HepG2 (cell line): ENCODE measurements around the gene CALY. TPM values are rescaled to one million over a fixed set of nuclear protein-coding genes. Genes with fewer than 3 reads are reported as not detected.

Source experiments
- HMG20A ChIP-seq: IDR thresholded peaks from 2 replicates; pipeline ENCODE4 v1.6.1; 2016; ENCODE audit warnings: borderline replicate concordance
- KDM6A ChIP-seq: IDR thresholded peaks from 2 replicates; pipeline ENCODE4 v1.6.1; 2016; ENCODE audit warnings: low read depth
- MED13 ChIP-seq: sonication (generic); formaldehyde crosslinking; IDR thresholded peaks from 2 replicates; pipeline ENCODE4 v1.5.0; 2020; ENCODE audit warnings: missing genetic modification reagents
- RAD51 ChIP-seq: fragments of 450-650 bp; IDR thresholded peaks from 2 replicates; pipeline ENCODE4 v1.6.1; 2016; ENCODE audit warnings: borderline replicate concordance
- ZFP62 ChIP-seq: sonication (generic); formaldehyde crosslinking; IDR thresholded peaks from 2 replicates; pipeline ENCODE4 v1.4.0; 2020; ENCODE audit warnings: missing genetic modification reagents
- ZFYVE20 ChIP-seq: sonication (generic); formaldehyde crosslinking; IDR thresholded peaks from 2 replicates; pipeline ENCODE4 v1.8.0; 2023; ENCODE audit warnings: low read depth, mild to moderate bottlenecking, moderate library complexity, missing genetic modification reagents, borderline replicate concordance
- ZNF292 ChIP-seq: sonication (generic); formaldehyde crosslinking; IDR thresholded peaks from 2 replicates; pipeline ENCODE4 v1.8.1; 2022; ENCODE audit warnings: mild to moderate bottlenecking, low read depth, missing genetic modification reagents, borderline replicate concordance
- polyA plus RNA-seq, 8 experiments: library from polyadenylated mRNA; depleted of rRNA in 3 of 8; stranded (reverse) in 7 of 8; unstranded in 1 of 8; fragments of >200 nt; fragmentation: Illumina TruSeq in 4 of 8; extraction: Trizol in 4 of 8; gene quantifications; 2 replicates each; pipeline versions ENCODE4 v1.2.1 to v1.2.3, GENCODE V29; 2011 to 2016; ENCODE audit warnings: low read depth in 4 of 8, missing spikeins in 1 of 8, mixed read lengths in 1 of 8; ENCODE audit not compliant: insufficient read depth in 1 of 8
- total RNA-seq, 5 experiments: library from RNA; depleted of rRNA; stranded (reverse); fragments of >200 nt; fragmentation: Illumina TruSeq; extraction: Trizol; gene quantifications; 2 replicates each; pipeline ENCODE4 v1.2.3, GENCODE V29; 2016; ENCODE audit warnings: low read depth in 1 of 5
- TF ChIP-seq, protein P1 (sequence below): sonication (generic); formaldehyde crosslinking; IDR thresholded peaks from 2 replicates; pipeline ENCODE4 v1.4.0; 2020; ENCODE audit warnings: missing genetic modification reagents, borderline replicate concordance
- TF ChIP-seq, protein P2 (sequence below): sonication (generic); formaldehyde crosslinking; IDR thresholded peaks from one replicate; pipeline ENCODE4 v1.5.1; 2020; ENCODE audit warnings: mild to moderate bottlenecking, missing genetic modification reagents; ENCODE audit errors: not compliant biosample characterization
- TF ChIP-seq, protein P3 (sequence below): sonication (generic); formaldehyde crosslinking; IDR thresholded peaks from 2 replicates; pipeline ENCODE4 v1.9.0; 2022; ENCODE audit warnings: missing genetic modification reagents, mild to moderate bottlenecking, borderline replicate concordance

CALY gene
- total and polyA plus RNA-seq, 2 of the 13 experiments (the other 11 are each of a cell fraction or from before 2014, with no cell fraction given), result 0.08 TPM; not detected in 1

- TF ChIP-seq, protein P1, sequence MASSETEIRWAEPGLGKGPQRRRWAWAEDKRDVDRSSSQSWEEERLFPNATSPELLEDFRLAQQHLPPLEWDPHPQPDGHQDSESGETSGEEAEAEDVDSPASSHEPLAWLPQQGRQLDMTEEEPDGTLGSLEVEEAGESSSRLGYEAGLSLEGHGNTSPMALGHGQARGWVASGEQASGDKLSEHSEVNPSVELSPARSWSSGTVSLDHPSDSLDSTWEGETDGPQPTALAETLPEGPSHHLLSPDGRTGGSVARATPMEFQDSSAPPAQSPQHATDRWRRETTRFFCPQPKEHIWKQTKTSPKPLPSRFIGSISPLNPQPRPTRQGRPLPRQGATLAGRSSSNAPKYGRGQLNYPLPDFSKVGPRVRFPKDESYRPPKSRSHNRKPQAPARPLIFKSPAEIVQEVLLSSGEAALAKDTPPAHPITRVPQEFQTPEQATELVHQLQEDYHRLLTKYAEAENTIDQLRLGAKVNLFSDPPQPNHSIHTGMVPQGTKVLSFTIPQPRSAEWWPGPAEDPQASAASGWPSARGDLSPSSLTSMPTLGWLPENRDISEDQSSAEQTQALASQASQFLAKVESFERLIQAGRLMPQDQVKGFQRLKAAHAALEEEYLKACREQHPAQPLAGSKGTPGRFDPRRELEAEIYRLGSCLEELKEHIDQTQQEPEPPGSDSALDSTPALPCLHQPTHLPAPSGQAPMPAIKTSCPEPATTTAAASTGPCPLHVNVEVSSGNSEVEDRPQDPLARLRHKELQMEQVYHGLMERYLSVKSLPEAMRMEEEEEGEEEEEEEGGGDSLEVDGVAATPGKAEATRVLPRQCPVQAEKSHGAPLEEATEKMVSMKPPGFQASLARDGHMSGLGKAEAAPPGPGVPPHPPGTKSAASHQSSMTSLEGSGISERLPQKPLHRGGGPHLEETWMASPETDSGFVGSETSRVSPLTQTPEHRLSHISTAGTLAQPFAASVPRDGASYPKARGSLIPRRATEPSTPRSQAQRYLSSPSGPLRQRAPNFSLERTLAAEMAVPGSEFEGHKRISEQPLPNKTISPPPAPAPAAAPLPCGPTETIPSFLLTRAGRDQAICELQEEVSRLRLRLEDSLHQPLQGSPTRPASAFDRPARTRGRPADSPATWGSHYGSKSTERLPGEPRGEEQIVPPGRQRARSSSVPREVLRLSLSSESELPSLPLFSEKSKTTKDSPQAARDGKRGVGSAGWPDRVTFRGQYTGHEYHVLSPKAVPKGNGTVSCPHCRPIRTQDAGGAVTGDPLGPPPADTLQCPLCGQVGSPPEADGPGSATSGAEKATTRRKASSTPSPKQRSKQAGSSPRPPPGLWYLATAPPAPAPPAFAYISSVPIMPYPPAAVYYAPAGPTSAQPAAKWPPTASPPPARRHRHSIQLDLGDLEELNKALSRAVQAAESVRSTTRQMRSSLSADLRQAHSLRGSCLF (CRISPR knock-in tag), result no peak
- TF ChIP-seq RAD51 (no peak), ZFYVE20 (no peak), HMG20A (CRISPR knock-in tag) (no peak), MED13 (CRISPR knock-in tag) (no peak), ZFP62 (no peak), KDM6A (CRISPR knock-in tag) (no peak), ZNF292 (CRISPR knock-in tag) (0 out of 2 replicates have a peak, but pooled peaks have one; percentile 12)
- TF ChIP-seq, protein P2, sequence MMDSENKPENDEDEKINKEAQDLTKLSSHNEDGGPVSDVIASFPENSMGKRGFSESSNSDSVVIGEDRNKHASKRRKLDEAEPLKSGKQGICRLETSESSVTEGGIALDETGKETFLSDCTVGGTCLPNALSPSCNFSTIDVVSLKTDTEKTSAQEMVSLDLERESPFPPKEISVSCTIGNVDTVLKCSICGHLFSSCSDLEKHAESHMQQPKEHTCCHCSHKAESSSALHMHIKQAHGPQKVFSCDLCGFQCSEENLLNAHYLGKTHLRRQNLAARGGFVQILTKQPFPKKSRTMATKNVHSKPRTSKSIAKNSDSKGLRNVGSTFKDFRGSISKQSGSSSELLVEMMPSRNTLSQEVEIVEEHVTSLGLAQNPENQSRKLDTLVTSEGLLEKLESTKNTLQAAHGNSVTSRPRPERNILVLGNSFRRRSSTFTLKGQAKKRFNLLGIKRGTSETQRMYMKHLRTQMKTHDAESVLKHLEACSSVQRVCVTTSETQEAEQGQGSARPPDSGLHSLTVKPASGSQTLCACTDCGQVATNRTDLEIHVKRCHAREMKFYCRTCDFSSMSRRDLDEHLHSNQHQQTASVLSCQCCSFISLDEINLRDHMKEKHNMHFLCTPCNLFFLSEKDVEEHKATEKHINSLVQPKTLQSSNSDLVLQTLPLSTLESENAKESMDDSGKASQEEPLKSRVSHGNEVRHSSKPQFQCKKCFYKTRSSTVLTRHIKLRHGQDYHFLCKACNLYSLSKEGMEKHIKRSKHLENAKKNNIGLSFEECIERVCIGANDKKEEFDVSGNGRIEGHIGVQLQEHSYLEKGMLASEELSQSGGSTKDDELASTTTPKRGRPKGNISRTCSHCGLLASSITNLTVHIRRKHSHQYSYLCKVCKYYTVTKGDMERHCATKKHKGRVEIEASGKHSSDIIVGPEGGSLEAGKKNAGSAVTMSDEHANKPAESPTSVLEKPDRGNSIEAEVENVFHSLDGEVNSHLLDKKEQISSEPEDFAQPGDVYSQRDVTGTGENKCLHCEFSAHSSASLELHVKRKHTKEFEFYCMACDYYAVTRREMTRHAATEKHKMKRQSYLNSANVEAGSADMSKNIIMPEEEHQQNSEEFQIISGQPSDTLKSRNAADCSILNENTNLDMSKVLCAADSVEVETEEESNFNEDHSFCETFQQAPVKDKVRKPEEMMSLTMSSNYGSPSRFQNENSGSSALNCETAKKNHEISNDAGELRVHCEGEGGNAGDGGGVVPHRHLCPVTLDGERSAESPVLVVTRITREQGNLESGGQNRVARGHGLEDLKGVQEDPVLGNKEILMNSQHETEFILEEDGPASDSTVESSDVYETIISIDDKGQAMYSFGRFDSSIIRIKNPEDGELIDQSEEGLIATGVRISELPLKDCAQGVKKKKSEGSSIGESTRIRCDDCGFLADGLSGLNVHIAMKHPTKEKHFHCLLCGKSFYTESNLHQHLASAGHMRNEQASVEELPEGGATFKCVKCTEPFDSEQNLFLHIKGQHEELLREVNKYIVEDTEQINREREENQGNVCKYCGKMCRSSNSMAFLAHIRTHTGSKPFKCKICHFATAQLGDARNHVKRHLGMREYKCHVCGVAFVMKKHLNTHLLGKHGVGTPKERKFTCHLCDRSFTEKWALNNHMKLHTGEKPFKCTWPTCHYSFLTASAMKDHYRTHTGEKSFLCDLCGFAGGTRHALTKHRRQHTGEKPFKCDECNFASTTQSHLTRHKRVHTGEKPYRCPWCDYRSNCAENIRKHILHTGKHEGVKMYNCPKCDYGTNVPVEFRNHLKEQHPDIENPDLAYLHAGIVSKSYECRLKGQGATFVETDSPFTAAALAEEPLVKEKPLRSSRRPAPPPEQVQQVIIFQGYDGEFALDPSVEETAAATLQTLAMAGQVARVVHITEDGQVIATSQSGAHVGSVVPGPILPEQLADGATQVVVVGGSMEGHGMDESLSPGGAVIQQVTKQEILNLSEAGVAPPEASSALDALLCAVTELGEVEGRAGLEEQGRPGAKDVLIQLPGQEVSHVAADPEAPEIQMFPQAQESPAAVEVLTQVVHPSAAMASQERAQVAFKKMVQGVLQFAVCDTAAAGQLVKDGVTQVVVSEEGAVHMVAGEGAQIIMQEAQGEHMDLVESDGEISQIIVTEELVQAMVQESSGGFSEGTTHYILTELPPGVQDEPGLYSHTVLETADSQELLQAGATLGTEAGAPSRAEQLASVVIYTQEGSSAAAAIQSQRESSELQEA, result no peak
- TF ChIP-seq, protein P3, sequence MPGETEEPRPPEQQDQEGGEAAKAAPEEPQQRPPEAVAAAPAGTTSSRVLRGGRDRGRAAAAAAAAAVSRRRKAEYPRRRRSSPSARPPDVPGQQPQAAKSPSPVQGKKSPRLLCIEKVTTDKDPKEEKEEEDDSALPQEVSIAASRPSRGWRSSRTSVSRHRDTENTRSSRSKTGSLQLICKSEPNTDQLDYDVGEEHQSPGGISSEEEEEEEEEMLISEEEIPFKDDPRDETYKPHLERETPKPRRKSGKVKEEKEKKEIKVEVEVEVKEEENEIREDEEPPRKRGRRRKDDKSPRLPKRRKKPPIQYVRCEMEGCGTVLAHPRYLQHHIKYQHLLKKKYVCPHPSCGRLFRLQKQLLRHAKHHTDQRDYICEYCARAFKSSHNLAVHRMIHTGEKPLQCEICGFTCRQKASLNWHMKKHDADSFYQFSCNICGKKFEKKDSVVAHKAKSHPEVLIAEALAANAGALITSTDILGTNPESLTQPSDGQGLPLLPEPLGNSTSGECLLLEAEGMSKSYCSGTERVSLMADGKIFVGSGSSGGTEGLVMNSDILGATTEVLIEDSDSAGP (CRISPR knock-in tag), result 0 out of 2 replicates have a peak, but pooled peaks have one; percentile 8
These were observed 20.0 kb upstream of the CALY start (continued) for GRCh38 chr10:133356549-133357284.
